G401.6 (cell line): ENCODE results near the gene NLRP11.

Experiments used
- FAIRE-seq: peaks from 2 replicates; lab custom pipeline; 2012; peaks lifted over from hg19 to GRCh38; lab: Jason Lieb, UNC

NLRP11 gene

DNA sequence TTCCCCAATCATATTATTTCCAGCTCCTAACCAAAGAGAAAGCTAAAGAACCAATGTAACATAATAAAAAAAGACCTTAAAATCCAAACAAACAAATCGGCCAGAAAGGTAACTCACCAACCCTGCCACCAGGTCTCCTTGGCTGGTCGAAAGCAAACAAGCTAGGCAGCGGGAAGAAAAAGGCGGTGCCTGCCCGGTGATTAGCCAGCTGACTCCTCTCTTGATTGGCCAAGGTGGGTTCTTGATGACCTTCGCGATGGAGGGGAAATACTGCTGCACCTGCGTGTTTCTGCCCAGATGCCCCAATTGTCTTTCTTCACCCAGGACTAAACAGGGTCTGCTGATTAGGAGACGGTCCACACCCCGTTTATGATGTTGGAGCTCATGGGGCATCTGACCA, at the start of gene NLRP11:
TSS of gene NLRP11 (minus strand) at position 154 of the 400 bp plus-strand sequence. CDS start 13,825 bp downstream, outside the sequence.
- no peak for FAIRE-seq

DNA sequence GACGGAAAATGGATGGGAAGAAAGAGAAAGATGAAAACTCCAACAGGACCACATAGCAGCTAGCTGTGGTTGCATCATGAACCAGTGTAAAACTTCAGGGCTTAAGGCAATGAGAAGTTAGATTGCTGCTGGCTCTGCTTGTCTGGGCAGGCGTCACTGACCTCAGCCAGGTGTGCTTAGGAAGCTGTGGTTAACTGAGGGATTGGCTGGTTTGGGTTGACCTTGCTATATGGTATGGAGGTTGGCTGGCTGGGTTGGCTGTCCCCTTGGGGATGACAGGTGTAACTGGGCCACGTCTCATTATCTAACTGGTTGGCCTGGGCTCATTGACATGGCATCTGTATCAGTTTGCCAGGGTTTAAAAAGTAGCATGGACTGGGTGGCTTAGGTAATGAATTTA, 45.4 kb upstream of the NLRP11 start:
- no peak for FAIRE-seq

GRCh38 chr19:55870736-55871135, 38.9 kb upstream of the NLRP11 start:
- FAIRE-seq, result no peak

DNA sequence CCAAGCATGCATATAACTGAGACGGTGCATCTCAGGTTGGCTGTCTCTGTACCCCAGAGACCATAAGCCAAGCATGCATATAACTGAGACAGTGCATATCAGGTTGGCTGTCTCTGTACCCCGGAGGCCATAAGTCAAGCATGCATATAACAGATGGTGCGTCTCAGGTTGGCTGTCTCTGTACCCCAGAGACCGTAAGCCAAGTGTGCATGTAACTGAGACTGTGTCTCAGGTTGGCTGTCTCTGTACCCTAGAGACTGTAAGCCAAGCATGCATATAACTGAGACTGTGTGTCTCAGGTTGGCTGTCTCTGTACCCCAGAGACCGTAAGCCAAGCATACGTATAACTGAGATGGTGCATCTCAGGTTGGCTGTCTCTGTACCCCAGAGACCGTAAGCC, 35.3 kb upstream of the NLRP11 start:
- no peak for FAIRE-seq

- no peak for FAIRE-seq
Observed at GRCh38 chr19:55866521-55866920, 34.7 kb upstream of the NLRP11 start.

DNA sequence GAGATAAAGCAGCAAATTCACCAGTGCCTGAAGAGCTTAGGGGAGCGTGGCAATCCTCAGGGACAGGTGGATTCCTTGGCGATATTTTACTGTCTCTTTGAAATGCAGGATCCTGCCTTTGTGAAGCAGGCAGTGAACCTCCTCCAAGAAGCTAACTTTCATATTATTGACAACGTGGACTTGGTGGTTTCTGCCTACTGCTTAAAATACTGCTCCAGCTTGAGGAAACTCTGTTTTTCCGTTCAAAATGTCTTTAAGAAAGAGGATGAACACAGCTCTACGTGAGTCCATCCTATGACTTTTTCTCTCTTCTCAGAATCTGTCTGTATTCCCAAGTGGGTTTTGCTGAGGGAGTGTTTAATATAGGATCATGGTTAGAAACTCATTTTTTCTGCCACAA, 27.2 kb upstream of the NLRP11 start:
- FAIRE-seq, result no peak

DNA sequence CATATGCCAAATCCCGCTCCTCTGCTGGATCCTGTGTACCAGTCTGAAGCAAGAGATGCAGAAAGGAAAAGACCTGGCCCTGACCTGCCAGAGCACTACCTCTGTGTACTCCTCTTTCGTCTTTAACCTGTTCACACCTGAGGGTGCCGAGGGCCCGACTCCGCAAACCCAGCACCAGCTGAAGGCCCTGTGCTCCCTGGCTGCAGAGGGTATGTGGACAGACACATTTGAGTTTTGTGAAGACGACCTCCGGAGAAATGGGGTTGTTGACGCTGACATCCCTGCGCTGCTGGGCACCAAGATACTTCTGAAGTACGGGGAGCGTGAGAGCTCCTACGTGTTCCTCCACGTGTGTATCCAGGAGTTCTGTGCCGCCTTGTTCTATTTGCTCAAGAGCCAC, 26.6 kb upstream of the NLRP11 start:
- no peak for FAIRE-seq

- no peak for FAIRE-seq
Observed at GRCh38 chr19:55857974-55858373, 26.2 kb upstream of the NLRP11 start.

DNA sequence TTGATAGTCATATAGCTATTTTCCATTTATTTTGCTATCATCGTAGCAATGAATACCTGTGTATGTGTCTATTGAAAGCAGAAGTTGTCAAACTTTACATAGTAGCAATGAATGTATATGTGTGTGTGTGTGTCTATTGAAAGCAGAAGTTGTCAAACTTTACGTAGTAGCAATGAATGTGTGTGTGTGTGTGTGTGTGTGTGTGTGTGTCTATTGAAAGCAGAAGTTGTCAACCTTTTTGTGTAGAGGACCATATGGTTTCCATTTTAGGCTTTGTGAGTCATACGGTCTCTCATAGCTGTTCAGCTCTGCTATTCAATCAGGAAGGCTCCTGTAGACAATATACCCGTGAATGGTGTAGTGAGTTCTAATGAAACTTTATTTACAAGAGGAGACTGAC, 25.4 kb upstream of the NLRP11 start:
- no peak for FAIRE-seq

DNA sequence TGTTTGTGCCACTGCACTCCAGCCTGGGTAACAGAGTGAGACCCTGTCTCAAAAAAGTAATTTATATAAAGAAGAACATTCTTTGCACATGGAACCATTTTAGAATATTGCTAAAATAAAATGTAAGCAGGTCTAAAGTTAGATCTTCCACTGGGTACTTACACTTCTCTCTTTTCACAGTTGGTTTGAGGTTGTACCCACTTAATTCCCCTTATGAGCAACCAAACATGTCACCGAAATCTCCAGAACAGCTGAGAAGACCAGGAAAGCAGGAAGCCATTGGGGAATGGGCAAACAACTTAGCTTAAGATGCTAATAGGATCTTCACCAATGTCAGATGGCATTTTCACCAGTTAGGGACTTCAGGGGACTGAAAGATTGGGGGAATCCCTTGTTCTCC, 23.4 kb upstream of the NLRP11 start:
- FAIRE-seq, result no peak

DNA sequence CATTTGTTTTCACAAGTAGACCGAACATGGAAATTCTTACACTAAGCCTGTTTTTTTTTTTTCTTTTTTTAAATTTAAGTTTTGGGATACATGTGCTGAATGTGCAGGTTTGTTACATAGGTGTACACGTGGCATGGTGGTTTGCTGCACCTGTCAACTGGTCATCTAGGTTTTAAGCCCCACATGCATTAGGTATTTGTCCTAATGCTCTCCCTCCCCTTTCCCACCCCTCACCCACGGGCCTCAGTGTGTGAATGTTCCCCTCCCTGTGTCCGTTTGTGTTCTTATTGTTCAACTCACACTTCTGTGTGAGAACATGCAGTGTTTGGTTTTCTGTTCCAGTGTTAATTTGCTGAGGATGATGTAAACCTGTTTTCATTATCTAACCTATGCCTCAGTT, 7.1 kb upstream of the NLRP11 start:
- no peak for FAIRE-seq

DNA sequence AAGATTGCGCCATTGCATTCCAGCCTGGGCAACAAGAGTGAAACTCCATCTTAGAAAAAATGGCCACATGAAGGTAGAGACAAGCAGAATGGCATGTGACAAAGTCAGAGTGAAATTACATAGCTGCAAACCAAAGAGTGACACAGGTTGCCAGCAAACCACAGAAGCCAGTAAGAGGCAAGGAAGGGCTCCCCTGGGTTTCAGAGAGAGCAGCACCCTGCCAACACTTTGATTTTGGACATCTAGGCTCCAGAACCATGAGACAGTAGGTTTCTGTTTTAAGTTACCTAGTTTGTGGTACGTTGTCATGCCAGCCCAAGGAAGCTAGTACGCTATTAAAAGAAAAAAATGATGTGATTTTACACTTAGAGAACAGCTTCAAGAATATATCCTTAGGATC, 6.5 kb upstream of the NLRP11 start:
- no peak for FAIRE-seq

GRCh38 chr19:55836340-55836739, 4.5 kb upstream of the NLRP11 start, which contains the start of gene NLRP4:
Gene NLRP4, plus strand, starts transcription at chr19:55836540. Its CDS starts 15,541 bp downstream, at chr19:55852081.
- FAIRE-seq, result no peak

- no peak for FAIRE-seq
Observed at GRCh38 chr19:55832676-55833075, 877 bp upstream of the NLRP11 start.

GRCh38 chr19:55830656-55831055, 1.1 kb downstream of the NLRP11 start:
- FAIRE-seq, result no peak

GRCh38 chr19:55820037-55820436, 11.8 kb downstream of the NLRP11 start:
- FAIRE-seq, result no peak

GRCh38 chr19:55813906-55814305, 17.9 kb downstream of the NLRP11 start:
- no peak for FAIRE-seq

DNA sequence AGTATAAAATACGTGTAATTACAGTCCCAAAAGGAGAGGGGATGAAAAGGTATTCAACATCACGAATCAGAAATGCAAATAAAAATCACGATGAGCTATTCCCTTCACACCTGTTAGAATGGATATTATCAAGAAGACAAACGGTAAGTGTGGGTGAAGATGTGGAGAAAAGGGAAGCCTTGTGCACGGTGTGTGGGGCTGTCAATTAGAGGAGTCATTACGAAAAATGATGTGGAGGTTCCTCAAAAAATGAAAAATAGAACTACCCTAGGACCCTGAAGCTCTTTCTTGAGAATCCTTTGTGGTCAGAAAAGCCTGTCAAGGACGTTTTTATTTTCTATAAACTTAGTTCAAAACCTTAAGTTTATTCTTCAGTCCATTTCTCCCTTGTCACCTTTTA, 19.4 kb downstream of the NLRP11 start:
- FAIRE-seq, result no peak

- FAIRE-seq, result no peak
Observed at GRCh38 chr19:55811340-55811739, 20.5 kb downstream of the NLRP11 start.

DNA sequence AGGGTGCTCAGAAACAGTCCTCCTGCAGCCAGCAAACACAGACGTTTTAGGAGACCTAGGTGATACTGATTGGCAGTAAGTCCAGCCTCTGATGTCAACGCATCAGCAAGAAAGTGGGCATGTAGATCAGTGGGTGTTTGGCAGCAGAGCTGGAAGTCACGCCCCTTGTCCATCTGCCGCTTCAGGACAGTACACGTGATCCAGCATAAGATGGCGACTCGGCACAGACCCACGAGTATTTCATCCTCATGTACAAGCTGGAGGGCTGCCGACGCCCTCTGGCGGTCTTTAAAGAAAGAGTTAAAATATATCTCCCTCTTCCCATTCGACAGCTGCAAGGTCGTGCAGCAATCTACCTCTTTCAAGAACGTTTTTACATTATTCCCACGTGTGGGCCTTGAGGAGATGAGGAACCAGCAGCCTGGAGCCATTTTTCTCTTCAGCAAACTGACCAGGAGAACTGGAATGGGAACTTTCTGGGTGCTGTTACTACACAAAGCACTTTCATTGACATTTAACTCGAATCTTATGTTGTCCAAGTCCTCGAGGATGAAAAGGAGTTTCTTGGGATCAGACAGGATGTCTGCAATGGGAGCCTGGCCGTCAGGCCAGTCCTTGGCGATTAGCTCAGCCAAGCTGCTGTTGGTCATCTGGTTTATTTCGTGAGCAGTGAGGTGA, 22.3 kb downstream of the NLRP11 start:
- peak; percentile 94 for FAIRE-seq

DNA sequence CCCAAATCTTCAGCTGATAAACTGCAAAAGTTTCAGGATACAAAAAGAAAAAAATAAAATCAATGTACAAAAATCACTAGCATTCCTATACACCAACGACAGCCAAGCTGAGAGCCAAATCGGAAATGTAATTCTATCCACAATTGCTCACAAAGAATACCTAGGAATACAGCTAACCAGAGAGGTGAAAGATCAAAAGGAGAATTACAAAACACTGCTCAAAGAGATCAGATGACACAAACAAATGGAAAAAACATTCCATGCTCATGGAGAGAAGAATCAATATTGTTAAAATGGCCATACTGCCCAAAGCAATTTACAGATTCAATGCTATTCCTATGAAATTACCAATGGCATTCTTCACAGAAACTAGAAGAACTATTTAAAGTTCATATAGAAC, 29.5 kb downstream of the NLRP11 start:
- no peak for FAIRE-seq

DNA sequence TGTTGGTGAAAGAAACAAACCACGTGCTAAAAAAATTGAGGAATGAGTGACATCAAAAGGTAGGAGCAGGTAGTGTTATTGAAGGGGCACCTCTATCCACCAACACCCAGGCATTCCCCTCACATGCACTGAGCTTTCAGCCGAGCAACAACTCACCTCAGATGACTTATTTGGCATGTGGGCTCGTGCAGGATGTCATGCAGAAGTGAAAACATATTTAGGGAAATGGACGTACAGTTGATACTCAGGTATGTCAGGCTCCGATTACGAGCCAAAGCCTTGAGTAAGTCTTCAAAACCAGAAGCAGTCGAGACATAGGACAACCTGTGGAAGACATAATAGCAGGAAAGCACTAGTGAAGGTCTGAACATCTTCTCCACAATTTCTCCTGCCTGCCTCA, 30.4 kb downstream of the NLRP11 start:
- no peak for FAIRE-seq

GRCh38 chr19:55795021-55795420, 36.8 kb downstream of the NLRP11 start:
- FAIRE-seq, result no peak

DNA sequence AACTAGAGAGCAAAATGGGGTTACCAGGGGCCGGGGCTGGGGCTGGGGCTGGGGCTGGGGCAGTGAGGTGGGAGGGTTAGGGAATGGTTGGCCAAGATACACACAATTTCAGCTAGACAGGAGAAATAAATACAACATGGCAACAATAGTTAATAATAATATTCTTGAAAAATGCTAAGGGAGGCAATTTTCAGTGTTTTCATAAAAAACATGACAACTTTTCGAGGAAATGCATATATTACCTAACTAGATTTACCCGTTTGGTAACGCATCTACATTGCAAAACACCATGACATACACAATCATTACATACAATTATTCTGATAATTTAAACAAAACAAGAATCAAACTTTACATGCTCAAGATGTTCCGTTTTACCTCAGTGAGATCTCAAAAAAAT, 50.7 kb downstream of the NLRP11 start:
- no peak for FAIRE-seq

GRCh38 chr19:55778331-55778730, 53.5 kb downstream of the NLRP11 start:
- FAIRE-seq, result no peak
